ENCODE data around the gene PRAC2.

Gene PRAC2

GRCh38 chr17:48720266-48721008, 2.5 kb upstream of the PRAC2 start:
- Histone ChIP-seq H3K18ac (ENCODE audit: low read length) (no peak overlapping the region), H3K14ac (ENCODE audit: low read length) (no peak overlapping the region), H2BK120ac (ENCODE audit: low read depth, low read length) (no peak overlapping the region), H3K9me3 (replicated peaks in 1 of 2; ENCODE audit: control insufficient read depth in 2 of 2, insufficient read depth in 1 of 2, low read depth in 1 of 2, low read length in 2 of 2) (peaks cover 0 to 8% of the 10 kb centered on the region in 2 donors), H3K4me3 (ENCODE audit: low read length in 2 of 2) (no peak overlapping the region), H2BK15ac (ENCODE audit: low read length) (no peak overlapping the region), H3K9ac (ENCODE audit: low read depth, low read length, poor library complexity) (no peak overlapping the region), H3K27ac (replicated peaks; ENCODE audit: low read length) (no peak overlapping the region), H3K23ac (ENCODE audit: low read depth, low read length, poor library complexity) (peak overlapping the region; percentile 90), H3K4me1 (ENCODE audit: control insufficient read depth in 2 of 2, insufficient read depth in 1 of 2, low read depth in 1 of 2, low read length in 2 of 2) (no peaks in the 10 kb centered on the region), H2AK5ac (ENCODE audit: low read depth, low read length) (no peak overlapping the region), H3K27me3 (ENCODE audit: control insufficient read depth in 3 of 3, insufficient read depth in 3 of 3, low read depth in 1 of 3, low read length in 3 of 3) (peaks cover 56 to 99% (median 92%) of the 10 kb centered on the region in 3 experiments), H3K36me3 (replicated peaks in 1 of 2; ENCODE audit: control insufficient read depth in 2 of 2, insufficient read depth in 2 of 2, low read length in 2 of 2) (no peaks in the 10 kb centered on the region), H2AFZ (ENCODE audit: low read length) (no peak overlapping the region), H3K79me1 (ENCODE audit: low read depth, low read length) (no peaks in the 10 kb centered on the region), H4K91ac (ENCODE audit: low read depth, low read length, poor library complexity) (no peak overlapping the region), H4K8ac (ENCODE audit: low read depth, low read length) (no peak overlapping the region), H3K4me2 (ENCODE audit: insufficient read depth, low read length, poor library complexity, severe bottlenecking) (no peak overlapping the region), H2BK5ac (ENCODE audit: low read length) (no peak overlapping the region), H2BK12ac (ENCODE audit: low read length) (no peak overlapping the region), H3K4ac (ENCODE audit: low read length) (no peak overlapping the region)
- DNase-seq (ENCODE audit: low spot score): no peak
- WGBS, 2 donors (ENCODE audit: extremely low coverage in 2 of 2, insufficient read length in 2 of 2, insufficient replicate concordance in 1 of 2): no CpG with 5 or more reads among the region's 11 CpGs

DNA sequence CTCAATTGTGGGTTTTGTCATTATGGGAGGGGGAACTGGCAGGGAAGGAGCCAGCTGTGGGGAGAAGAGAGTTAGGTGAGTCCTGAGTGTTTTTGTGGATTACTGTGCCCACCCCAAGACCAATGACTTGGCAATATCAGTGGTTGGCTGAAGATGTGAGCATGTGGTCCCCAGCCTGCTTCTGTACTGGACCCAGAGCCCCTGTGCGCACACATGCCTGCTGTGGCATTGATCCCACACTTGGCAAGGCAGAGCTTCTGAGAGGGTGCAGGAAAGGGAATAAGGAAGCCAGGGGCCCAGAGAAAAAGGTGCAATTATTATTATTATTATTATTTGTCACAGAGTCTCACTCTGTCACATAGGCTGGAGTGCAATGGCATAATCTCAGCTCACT, 2.0 kb upstream of the PRAC2 start:
- no peaks in the 10 kb centered on the region for H3K4me1 ChIP-seq (ENCODE audit: control insufficient read depth in 2 of 2, insufficient read depth in 1 of 2, low read depth in 1 of 2, low read length in 2 of 2)
- H3K27ac ChIP-seq (replicated peaks; ENCODE audit: low read length): no peak overlapping the region
- H3K23ac ChIP-seq (ENCODE audit: low read depth, low read length, poor library complexity): no peak overlapping the region
- H2BK15ac ChIP-seq (ENCODE audit: low read length): no peak overlapping the region
- no peak overlapping the region for H3K9ac ChIP-seq (ENCODE audit: low read depth, low read length, poor library complexity)
- no peak overlapping the region for H2BK12ac ChIP-seq (ENCODE audit: low read length)
- H3K18ac ChIP-seq (ENCODE audit: low read length): no peak overlapping the region
- no peak overlapping the region for H2AFZ ChIP-seq (ENCODE audit: low read length)
- no CpG with 5 or more reads among the region's 1 CpG for WGBS, 2 donors (ENCODE audit: extremely low coverage in 2 of 2, insufficient read length in 2 of 2, insufficient replicate concordance in 1 of 2)
- H3K79me1 ChIP-seq (ENCODE audit: low read depth, low read length): no peaks in the 10 kb centered on the region
- H3K14ac ChIP-seq (ENCODE audit: low read length): no peak overlapping the region
- H4K91ac ChIP-seq (ENCODE audit: low read depth, low read length, poor library complexity): no peak overlapping the region
- no peak overlapping the region for H2AK5ac ChIP-seq (ENCODE audit: low read depth, low read length)
- H3K27me3 ChIP-seq (ENCODE audit: control insufficient read depth in 3 of 3, insufficient read depth in 3 of 3, low read depth in 1 of 3, low read length in 3 of 3): peaks cover 61 to 99% (median 94%) of the 10 kb centered on the region in 3 experiments
- no peak overlapping the region for H3K4ac ChIP-seq (ENCODE audit: low read length)
- H4K8ac ChIP-seq (ENCODE audit: low read depth, low read length): no peak overlapping the region
- no peak overlapping the region for H3K4me2 ChIP-seq (ENCODE audit: insufficient read depth, low read length, poor library complexity, severe bottlenecking)
- DNase-seq (ENCODE audit: low spot score): no peak
- H3K9me3 ChIP-seq (replicated peaks in 1 of 2; ENCODE audit: control insufficient read depth in 2 of 2, insufficient read depth in 1 of 2, low read depth in 1 of 2, low read length in 2 of 2): peaks cover 0 to 8% of the 10 kb centered on the region in 2 donors
- H2BK5ac ChIP-seq (ENCODE audit: low read length): no peak overlapping the region
- H2BK120ac ChIP-seq (ENCODE audit: low read depth, low read length): no peak overlapping the region
- H3K4me3 ChIP-seq (ENCODE audit: low read length in 2 of 2): no peak overlapping the region
- H3K36me3 ChIP-seq (replicated peaks in 1 of 2; ENCODE audit: control insufficient read depth in 2 of 2, insufficient read depth in 2 of 2, low read length in 2 of 2): no peaks in the 10 kb centered on the region

- no peak within 1 kb of the TSS for H2BK5ac ChIP-seq (ENCODE audit: low read length)
- no peak within 1 kb of the TSS for H4K8ac ChIP-seq (ENCODE audit: low read depth, low read length)
- H2BK120ac ChIP-seq (ENCODE audit: low read depth, low read length): no peak within 1 kb of the TSS
- WGBS, 2 donors (ENCODE audit: extremely low coverage in 2 of 2, insufficient read length in 2 of 2, insufficient replicate concordance in 1 of 2): no CpG with 5 or more reads among the region's 21 CpGs
- DNase-seq (ENCODE audit: low spot score): no peak
- peak within 1 kb of the TSS; percentile 58 for H3K23ac ChIP-seq (ENCODE audit: low read depth, low read length, poor library complexity)
- H3K4me3 ChIP-seq (ENCODE audit: low read length in 2 of 2): no peak within 1 kb of the TSS
- no peak within 1 kb of the TSS for H4K91ac ChIP-seq (ENCODE audit: low read depth, low read length, poor library complexity)
- H3K36me3 ChIP-seq (replicated peaks in 1 of 2; ENCODE audit: control insufficient read depth in 2 of 2, insufficient read depth in 2 of 2, low read length in 2 of 2): no peaks in the 10 kb centered on the region
- no peak within 1 kb of the TSS for H3K14ac ChIP-seq (ENCODE audit: low read length)
- no peak within 1 kb of the TSS for H3K4ac ChIP-seq (ENCODE audit: low read length)
- no peak within 1 kb of the TSS for H3K27ac ChIP-seq (replicated peaks; ENCODE audit: low read length)
- no peak within 1 kb of the TSS for H3K9ac ChIP-seq (ENCODE audit: low read depth, low read length, poor library complexity)
- no peak within 1 kb of the TSS for H2BK15ac ChIP-seq (ENCODE audit: low read length)
- no peak within 1 kb of the TSS for H3K4me2 ChIP-seq (ENCODE audit: insufficient read depth, low read length, poor library complexity, severe bottlenecking)
- H2BK12ac ChIP-seq (ENCODE audit: low read length): no peak within 1 kb of the TSS
- peaks cover 73 to 100% (median 98%) of the 10 kb centered on the region in 3 experiments for H3K27me3 ChIP-seq (ENCODE audit: control insufficient read depth in 3 of 3, insufficient read depth in 3 of 3, low read depth in 1 of 3, low read length in 3 of 3)
- H2AK5ac ChIP-seq (ENCODE audit: low read depth, low read length): no peak within 1 kb of the TSS
- H2AFZ ChIP-seq (ENCODE audit: low read length): peak within 1 kb of the TSS; percentile 40
- H3K9me3 ChIP-seq (replicated peaks in 1 of 2; ENCODE audit: control insufficient read depth in 2 of 2, insufficient read depth in 1 of 2, low read depth in 1 of 2, low read length in 2 of 2): peaks cover 0 to 13% of the 10 kb centered on the region in 2 donors
- no peaks in the 10 kb centered on the region for H3K79me1 ChIP-seq (ENCODE audit: low read depth, low read length)
- H3K18ac ChIP-seq (ENCODE audit: low read length): no peak within 1 kb of the TSS
- H3K4me1 ChIP-seq (ENCODE audit: control insufficient read depth in 2 of 2, insufficient read depth in 1 of 2, low read depth in 1 of 2, low read length in 2 of 2): no peaks in the 10 kb centered on the region
Measured at GRCh38 chr17:48722201-48722907, 631 bp upstream of the PRAC2 start, which contains the start of gene PRAC1. Gene PRAC1, minus strand, starts transcription at chr17:48722518. Its CDS starts 126 bp downstream, at chr17:48722392.
